ENCODE results near the gene TERT. TPM values are rescaled to one million over a fixed set of nuclear protein-coding genes. Genes with fewer than 3 reads are reported as not detected.

Gene TERT
- total and polyA plus RNA-seq, 4 experiments from 2014 or later = 0.12 to 0.13 TPM; not detected in 2

- Histone ChIP-seq H3K36me3 (ENCODE audit: insufficient read depth, low read length) (no peaks in the 10 kb centered on the region), H3K4me3 (ENCODE audit: low read length in 2 of 2) (no peak overlapping the region), H3K4me1 (ENCODE audit: insufficient read depth, low read length) (peaks cover 12% of the 10 kb centered on the region), H3K9me3 (ENCODE audit: control insufficient read depth in 1 of 2, low read length in 2 of 2) (no peaks in the 10 kb centered on the region), H3K27ac (ENCODE audit: low read depth, low read length) (no peak overlapping the region), H3K27me3 (ENCODE audit: insufficient read depth, low read length) (no peaks in the 10 kb centered on the region)
- CTCF ChIA-PET (ENCODE audit: partially characterized antibody) = no interaction called here
- intact Hi-C loops (cut with micrococcal nuclease) = no loop called here
- Mint-ChIP-seq H3K4me1 (peaks cover 9 to 23% (median 10%) of the 10 kb centered on the region in 4 donors), H3K4me3 (no peak overlapping the region), H3K27me3 (no peaks in the 10 kb centered on the region), H3K27ac (no peak overlapping the region), H3K36me3 (no peaks in the 10 kb centered on the region), H3K9me3 (peaks cover 0 to 2% (median 0%) of the 10 kb centered on the region in 8 donors)
- DNase-seq = no peak
- POLR2A ChIA-PET (ENCODE audit: partially characterized antibody) = no interaction called here
Measured at GRCh38 chr5:1265026-1265425, 29.8 kb downstream of the TERT start.

GRCh38 chr5:1264211-1264610 is 30.7 kb downstream of the TERT start:
- ChIA-PET POLR2A (ENCODE audit: partially characterized antibody) (no interaction called here), CTCF (ENCODE audit: partially characterized antibody) (no interaction called here)
- no peak overlapping the region for H3K27ac Mint-ChIP-seq
- Histone ChIP-seq H3K4me1 (ENCODE audit: insufficient read depth, low read length) (peaks cover 12% of the 10 kb centered on the region), H3K9me3 (ENCODE audit: control insufficient read depth in 1 of 2, low read length in 2 of 2) (no peaks in the 10 kb centered on the region), H3K36me3 (ENCODE audit: insufficient read depth, low read length) (no peaks in the 10 kb centered on the region), H3K4me3 (ENCODE audit: low read length in 2 of 2) (no peak overlapping the region), H3K27ac (ENCODE audit: low read depth, low read length) (no peak overlapping the region), H3K27me3 (ENCODE audit: insufficient read depth, low read length) (no peaks in the 10 kb centered on the region)
- intact Hi-C loops (cut with micrococcal nuclease) = no loop called here
- peaks cover 0 to 2% (median 0%) of the 10 kb centered on the region in 8 donors for H3K9me3 Mint-ChIP-seq
- peaks cover 9 to 17% (median 10%) of the 10 kb centered on the region in 4 donors for H3K4me1 Mint-ChIP-seq
- H3K36me3 Mint-ChIP-seq = no peaks in the 10 kb centered on the region
- DNase-seq = no peak
- no peaks in the 10 kb centered on the region for H3K27me3 Mint-ChIP-seq
- no peak overlapping the region for H3K4me3 Mint-ChIP-seq

GRCh38 chr5:1262381-1262780 is 32.5 kb downstream of the TERT start:
- Mint-ChIP-seq H3K27me3 (no peaks in the 10 kb centered on the region), H3K4me3 (no peak overlapping the region), H3K9me3 (peaks cover 0 to 2% (median 0%) of the 10 kb centered on the region in 8 donors), H3K27ac (no peak overlapping the region), H3K36me3 (no peaks in the 10 kb centered on the region), H3K4me1 (peaks cover 0 to 4% (median under 1%) of the 10 kb centered on the region in 4 donors)
- Histone ChIP-seq H3K27ac (ENCODE audit: low read depth, low read length) (no peak overlapping the region), H3K4me3 (ENCODE audit: low read length in 2 of 2) (no peak overlapping the region), H3K27me3 (ENCODE audit: insufficient read depth, low read length) (no peaks in the 10 kb centered on the region), H3K4me1 (ENCODE audit: insufficient read depth, low read length) (no peaks in the 10 kb centered on the region), H3K36me3 (ENCODE audit: insufficient read depth, low read length) (no peaks in the 10 kb centered on the region), H3K9me3 (ENCODE audit: control insufficient read depth in 1 of 2, low read length in 2 of 2) (no peaks in the 10 kb centered on the region)
- intact Hi-C loops (cut with micrococcal nuclease) = no loop called here
- no peak for DNase-seq
- ChIA-PET CTCF (ENCODE audit: partially characterized antibody) (no interaction called here), POLR2A (ENCODE audit: partially characterized antibody) (no interaction called here)

GRCh38 chr5:1261643-1262042 is 33.2 kb downstream of the TERT start:
- intact Hi-C loops (cut with micrococcal nuclease) = no loop called here
- H3K27ac Mint-ChIP-seq = no peak overlapping the region
- ChIA-PET CTCF (ENCODE audit: partially characterized antibody) (no interaction called here), POLR2A (ENCODE audit: partially characterized antibody) (no interaction called here)
- Histone ChIP-seq H3K4me1 (ENCODE audit: insufficient read depth, low read length) (no peaks in the 10 kb centered on the region), H3K4me3 (ENCODE audit: low read length in 2 of 2) (no peak overlapping the region), H3K27ac (ENCODE audit: low read depth, low read length) (no peak overlapping the region), H3K9me3 (ENCODE audit: control insufficient read depth in 1 of 2, low read length in 2 of 2) (no peaks in the 10 kb centered on the region), H3K36me3 (ENCODE audit: insufficient read depth, low read length) (no peaks in the 10 kb centered on the region), H3K27me3 (ENCODE audit: insufficient read depth, low read length) (no peaks in the 10 kb centered on the region)
- no peak overlapping the region for H3K4me3 Mint-ChIP-seq
- DNase-seq = no peak
- H3K4me1 Mint-ChIP-seq = peaks cover 0 to 4% (median under 1%) of the 10 kb centered on the region in 4 donors
- H3K27me3 Mint-ChIP-seq = no peaks in the 10 kb centered on the region
- H3K36me3 Mint-ChIP-seq = no peaks in the 10 kb centered on the region
- peaks cover 0 to 2% (median 0%) of the 10 kb centered on the region in 8 donors for H3K9me3 Mint-ChIP-seq

- Histone ChIP-seq H3K27ac (ENCODE audit: low read depth, low read length) (no peak overlapping the region), H3K4me1 (ENCODE audit: insufficient read depth, low read length) (peaks cover 9% of the 10 kb centered on the region), H3K9me3 (ENCODE audit: control insufficient read depth in 1 of 2, low read length in 2 of 2) (no peaks in the 10 kb centered on the region), H3K27me3 (ENCODE audit: insufficient read depth, low read length) (no peaks in the 10 kb centered on the region), H3K4me3 (ENCODE audit: low read length in 2 of 2) (no peak overlapping the region), H3K36me3 (ENCODE audit: insufficient read depth, low read length) (no peaks in the 10 kb centered on the region)
- Mint-ChIP-seq H3K9me3 (peaks cover 0 to 2% (median 0%) of the 10 kb centered on the region in 8 donors), H3K36me3 (no peaks in the 10 kb centered on the region), H3K27me3 (no peaks in the 10 kb centered on the region), H3K27ac (no peak overlapping the region), H3K4me1 (peaks cover 9 to 21% (median 12%) of the 10 kb centered on the region in 4 donors), H3K4me3 (no peak overlapping the region)
- no peak for DNase-seq
- intact Hi-C loops (cut with micrococcal nuclease) = no loop called here
- CTCF ChIA-PET (ENCODE audit: partially characterized antibody) = no interaction called here
- POLR2A ChIA-PET (ENCODE audit: partially characterized antibody) = no interaction called here
Measured at GRCh38 chr5:1259806-1260480, 34.9 kb downstream of the TERT start.

- ChIA-PET CTCF (ENCODE audit: partially characterized antibody) (no interaction called here), POLR2A (ENCODE audit: partially characterized antibody) (no interaction called here)
- DNase-seq = no peak
- H3K9me3 Mint-ChIP-seq = peaks cover 0 to 2% (median 0%) of the 10 kb centered on the region in 8 donors
- Histone ChIP-seq H3K4me1 (ENCODE audit: insufficient read depth, low read length) (peaks cover 18% of the 10 kb centered on the region), H3K36me3 (ENCODE audit: insufficient read depth, low read length) (no peaks in the 10 kb centered on the region), H3K27me3 (ENCODE audit: insufficient read depth, low read length) (no peaks in the 10 kb centered on the region), H3K9me3 (ENCODE audit: control insufficient read depth in 1 of 2, low read length in 2 of 2) (no peaks in the 10 kb centered on the region), H3K4me3 (ENCODE audit: low read length in 2 of 2) (no peak overlapping the region), H3K27ac (ENCODE audit: low read depth, low read length) (no peak overlapping the region)
- no peaks in the 10 kb centered on the region for H3K36me3 Mint-ChIP-seq
- no peak overlapping the region for H3K4me3 Mint-ChIP-seq
- no peaks in the 10 kb centered on the region for H3K27me3 Mint-ChIP-seq
- intact Hi-C loops (cut with micrococcal nuclease) = no loop called here
- H3K27ac Mint-ChIP-seq = no peak overlapping the region
- peaks cover 15 to 27% (median 17%) of the 10 kb centered on the region in 4 donors for H3K4me1 Mint-ChIP-seq
Measured at GRCh38 chr5:1257841-1258240, 37.0 kb downstream of the TERT start.

GRCh38 chr5:1257363-1257762 is 37.5 kb downstream of the TERT start:
- no peaks in the 10 kb centered on the region for H3K36me3 ChIP-seq (ENCODE audit: insufficient read depth, low read length)
- H3K27ac ChIP-seq (ENCODE audit: low read depth, low read length) = no peak overlapping the region
- Mint-ChIP-seq H3K9me3 (no peaks in the 10 kb centered on the region), H3K27ac (no peak overlapping the region), H3K27me3 (no peaks in the 10 kb centered on the region), H3K4me3 (no peak overlapping the region), H3K36me3 (no peaks in the 10 kb centered on the region), H3K4me1 (peaks cover 15 to 27% (median 17%) of the 10 kb centered on the region in 4 donors)
- POLR2A ChIA-PET (ENCODE audit: partially characterized antibody) = no interaction called here
- DNase-seq = no peak
- no peaks in the 10 kb centered on the region for H3K9me3 ChIP-seq (ENCODE audit: control insufficient read depth in 1 of 2, low read length in 2 of 2)
- intact Hi-C loops (cut with micrococcal nuclease) = no loop called here
- H3K4me1 ChIP-seq (ENCODE audit: insufficient read depth, low read length) = peaks cover 18% of the 10 kb centered on the region
- CTCF ChIA-PET (ENCODE audit: partially characterized antibody) = no interaction called here
- no peak overlapping the region for H3K4me3 ChIP-seq (ENCODE audit: low read length in 2 of 2)
- no peaks in the 10 kb centered on the region for H3K27me3 ChIP-seq (ENCODE audit: insufficient read depth, low read length)
